Right lobe of liver (tissue), 4 donors: Measurements from ENCODE around the gene BAZ2A.

ENCODE experiments used
- POLR2A ChIP-seq: fragments of 450-650 bp; IDR thresholded peaks from one replicate; pipeline ENCODE4 v1.6.1; 2017; ENCODE audit warnings: antibody characterized with exemption, mild to moderate bottlenecking
- TF ChIP-seq, protein P1 (sequence below), 4 donors: fragments of 200-600 bp in 3 of 4; fragments of 450-650 bp in 1 of 4; IDR thresholded peaks; one replicate each; pipeline versions ENCODE4 v1.5.1 to v1.8.0; 2016 to 2022; ENCODE audit warnings: antibody characterized with exemption in 4 of 4, mild to moderate bottlenecking in 2 of 4
- donor health status: DM: no; HTN: no; CAD: no.
- donor health status: DM: no; HTN: no; CAD: no.
- donor health status: DM: no; HTN: yes; CAD: no.

DNA sequence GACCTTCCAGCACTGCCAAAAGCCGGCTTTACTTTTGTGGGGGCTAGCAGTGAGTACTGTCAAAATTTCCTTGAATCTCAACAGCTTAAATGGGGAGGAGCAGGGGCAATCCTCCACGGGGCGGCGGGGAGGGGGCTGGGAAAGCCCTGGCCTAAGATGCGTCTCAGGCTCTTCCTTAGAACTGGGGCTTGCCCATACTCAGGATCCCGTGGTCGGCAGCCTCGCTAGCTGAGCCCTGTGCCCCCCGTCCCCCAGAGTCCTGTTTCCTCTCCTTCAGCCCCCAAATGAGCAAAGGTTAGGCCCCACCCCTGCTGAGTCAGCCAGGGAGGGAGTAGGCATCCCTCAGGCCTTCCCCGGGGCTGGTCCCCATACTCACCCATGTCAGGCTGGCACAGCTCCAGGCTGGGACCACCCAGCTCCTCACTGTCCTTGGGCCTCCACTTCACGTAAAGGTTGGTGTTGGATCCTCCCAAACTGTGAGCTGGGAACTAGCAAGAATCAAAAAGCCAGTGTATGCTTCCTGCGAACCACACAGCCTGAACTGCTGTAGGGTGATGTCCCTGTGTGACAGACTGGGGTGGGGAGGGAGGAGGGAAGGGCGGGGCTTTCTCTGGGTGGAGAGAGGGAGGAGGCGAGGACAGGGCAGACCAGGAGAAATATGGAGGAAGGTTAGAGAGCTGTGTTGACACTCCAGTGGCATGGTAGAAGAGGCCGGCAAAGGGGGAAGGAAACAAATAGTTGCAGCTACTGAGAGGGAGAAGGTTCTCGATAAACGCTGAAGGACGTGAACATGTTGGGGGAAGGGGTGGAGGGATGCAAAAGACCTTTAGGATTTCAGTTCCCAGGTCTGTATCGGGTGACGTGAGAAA lies 5.9 kb upstream of the BAZ2A start:
- TF ChIP-seq, protein P1, sequence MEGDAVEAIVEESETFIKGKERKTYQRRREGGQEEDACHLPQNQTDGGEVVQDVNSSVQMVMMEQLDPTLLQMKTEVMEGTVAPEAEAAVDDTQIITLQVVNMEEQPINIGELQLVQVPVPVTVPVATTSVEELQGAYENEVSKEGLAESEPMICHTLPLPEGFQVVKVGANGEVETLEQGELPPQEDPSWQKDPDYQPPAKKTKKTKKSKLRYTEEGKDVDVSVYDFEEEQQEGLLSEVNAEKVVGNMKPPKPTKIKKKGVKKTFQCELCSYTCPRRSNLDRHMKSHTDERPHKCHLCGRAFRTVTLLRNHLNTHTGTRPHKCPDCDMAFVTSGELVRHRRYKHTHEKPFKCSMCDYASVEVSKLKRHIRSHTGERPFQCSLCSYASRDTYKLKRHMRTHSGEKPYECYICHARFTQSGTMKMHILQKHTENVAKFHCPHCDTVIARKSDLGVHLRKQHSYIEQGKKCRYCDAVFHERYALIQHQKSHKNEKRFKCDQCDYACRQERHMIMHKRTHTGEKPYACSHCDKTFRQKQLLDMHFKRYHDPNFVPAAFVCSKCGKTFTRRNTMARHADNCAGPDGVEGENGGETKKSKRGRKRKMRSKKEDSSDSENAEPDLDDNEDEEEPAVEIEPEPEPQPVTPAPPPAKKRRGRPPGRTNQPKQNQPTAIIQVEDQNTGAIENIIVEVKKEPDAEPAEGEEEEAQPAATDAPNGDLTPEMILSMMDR (IDR thresholded peaks at IDR 0.05) = no peak
- TF ChIP-seq POLR2A = no peak
